Stimulated activated CD8-positive, alpha-beta memory T cell treated with anti-CD3 and anti-CD28 coated beads, Interleukin-7, amount 100 ng/mL, for 1 hour (primary cell): Measurements from ENCODE around the gene DPYD.

ENCODE experiments used
- DNase-seq, 2 donors: peaks; one replicate each; pipeline ENCODE4 v3.0.0-alpha.2; 2020; ENCODE audit warnings: low read depth in 2 of 2

Gene DPYD

GRCh38 chr1:97784661-97785060, 136.2 kb downstream of the DPYD start:
- no peak for DNase-seq

GRCh38 chr1:97783751-97784150, 137.1 kb downstream of the DPYD start:
- no peak for DNase-seq

- no peak for DNase-seq
Measured at GRCh38 chr1:97781762-97782337, 139.0 kb downstream of the DPYD start.

GRCh38 chr1:97780884-97781283, 139.9 kb downstream of the DPYD start:
- DNase-seq = no peak

- DNase-seq = no peak
Measured at GRCh38 chr1:97778718-97779117, 142.1 kb downstream of the DPYD start.

GRCh38 chr1:97770376-97770775, 150.5 kb downstream of the DPYD start:
- no peak for DNase-seq

- DNase-seq = no peak
Measured at GRCh38 chr1:97767381-97767780, 153.5 kb downstream of the DPYD start.

GRCh38 chr1:97764991-97765390, 155.8 kb downstream of the DPYD start:
- DNase-seq = no peak

- DNase-seq = no peak
Measured at GRCh38 chr1:97761637-97762036, 159.2 kb downstream of the DPYD start.

GRCh38 chr1:97759078-97759477, 161.8 kb downstream of the DPYD start:
- no peak for DNase-seq

- no peak for DNase-seq
Measured at GRCh38 chr1:97758541-97759057, 162.2 kb downstream of the DPYD start.

GRCh38 chr1:97745912-97746311, 174.9 kb downstream of the DPYD start:
- no peak for DNase-seq

GRCh38 chr1:97744977-97745376, 175.9 kb downstream of the DPYD start:
- no peak for DNase-seq

GRCh38 chr1:97743129-97743528, 177.7 kb downstream of the DPYD start:
- DNase-seq = no peak

- DNase-seq = no peak
Measured at GRCh38 chr1:97740891-97741290, 179.9 kb downstream of the DPYD start.

GRCh38 chr1:97739596-97740103, 181.2 kb downstream of the DPYD start:
- no peak for DNase-seq

GRCh38 chr1:97738270-97738669, 182.6 kb downstream of the DPYD start:
- DNase-seq = no peak

GRCh38 chr1:97730271-97730670, 190.6 kb downstream of the DPYD start:
- DNase-seq = no peak

GRCh38 chr1:97728436-97728835, 192.4 kb downstream of the DPYD start:
- no peak for DNase-seq

GRCh38 chr1:97727029-97727428, 193.8 kb downstream of the DPYD start:
- no peak for DNase-seq

- DNase-seq = no peak
Measured at GRCh38 chr1:97726386-97726785, 194.4 kb downstream of the DPYD start.

GRCh38 chr1:97721221-97721620, 199.6 kb downstream of the DPYD start:
- DNase-seq = no peak

- DNase-seq = no peak
Measured at GRCh38 chr1:97712980-97713379, 207.9 kb downstream of the DPYD start.

- no peak for DNase-seq
Measured at GRCh38 chr1:97711858-97712257, 209.0 kb downstream of the DPYD start.
